Measurements from ENCODE around the gene GALNT6.

Gene GALNT6

GRCh38 chr12:51403681-51404136 lies 12.5 kb upstream of the GALNT6 start:
- no peak for DNase-seq

GRCh38 chr12:51403159-51403558 lies 12.0 kb upstream of the GALNT6 start:
- no peak for DNase-seq

- DNase-seq: no peak
Measured at GRCh38 chr12:51401900-51402299, 10.7 kb upstream of the GALNT6 start.

- DNase-seq: no peak
Measured at GRCh38 chr12:51401486-51401885, 10.3 kb upstream of the GALNT6 start.

- no peak for DNase-seq
Measured at GRCh38 chr12:51401020-51401419, 9.8 kb upstream of the GALNT6 start.

- DNase-seq: no peak
Measured at GRCh38 chr12:51399891-51400290, 8.7 kb upstream of the GALNT6 start.

GRCh38 chr12:51397670-51398069 lies 6.5 kb upstream of the GALNT6 start:
- peak; percentile 33 for DNase-seq

- peak; percentile 72 for DNase-seq
Measured at GRCh38 chr12:51395283-51396230, 4.4 kb upstream of the GALNT6 start.

- DNase-seq: peak; percentile 73
Measured at GRCh38 chr12:51393676-51394545, 2.7 kb upstream of the GALNT6 start.

GRCh38 chr12:51392556-51393237 lies 1.5 kb upstream of the GALNT6 start:
- peak; percentile 67 for DNase-seq

GRCh38 chr12:51390891-51391282 lies 319 bp downstream of the GALNT6 start:
- peak; percentile 79 for DNase-seq

- no peak for DNase-seq
Measured at GRCh38 chr12:51390457-51390856, 749 bp downstream of the GALNT6 start.

- DNase-seq: peak; percentile 57
Measured at GRCh38 chr12:51389302-51389999, 1.8 kb downstream of the GALNT6 start.

- DNase-seq: peak; percentile 50
Measured at GRCh38 chr12:51388846-51389245, 2.4 kb downstream of the GALNT6 start.

GRCh38 chr12:51388069-51388799 lies 3.0 kb downstream of the GALNT6 start:
- no peak for DNase-seq

GRCh38 chr12:51386351-51386750 lies 4.9 kb downstream of the GALNT6 start:
- DNase-seq: no peak

GRCh38 chr12:51383269-51383905 lies 7.8 kb downstream of the GALNT6 start:
- DNase-seq: no peak

- DNase-seq: no peak
Measured at GRCh38 chr12:51382173-51382572, 9.0 kb downstream of the GALNT6 start.

GRCh38 chr12:51381226-51382079 lies 9.8 kb downstream of the GALNT6 start:
- no peak for DNase-seq

- DNase-seq: no peak
Measured at GRCh38 chr12:51379571-51379970, 11.6 kb downstream of the GALNT6 start.

Data from activated CD8-positive, alpha-beta memory T cell treated with anti-CD3 and anti-CD28 coated beads for 24 hours (primary cell).